Posterior vena cava (tissue), 2 donors: Measurements from ENCODE around the gene NOS1AP. TPM values are rescaled to one million over a fixed set of nuclear protein-coding genes. Genes with fewer than 3 reads are reported as not detected.
"Not testable (repeated sequence)": the region's sequence is repeated elsewhere in the genome, so short reads cannot be mapped to it uniquely, and the experiment has no call there.

ENCODE experiments used
- DNase-seq: peaks from one replicate; pipeline ENCODE4 v3.0.0-alpha.2; 2020; ENCODE audit warnings: low spot score
- intact Hi-C, 2 donors: fragments of 100-400 bp; cut with DNase I; formaldehyde crosslinking; loops; one replicate each; pipeline versions ENCODE4 v1.14.1 to v1.14.2; 2022 to 2023
- total RNA-seq, 2 donors: library from RNA; stranded (reverse); fragmentation: NEBNext Ultra II Directional; extraction: Animal tissue kit (Norgen Biotek cat#: 25700); gene quantifications; one replicate each; pipeline ENCODE4 v1.2.1, GENCODE V29; 2021
- donor health status: DM: yes; HTN: yes; CAD: no.
- donor health status: DM: yes; HTN: yes; CAD: no.

NOS1AP gene
- total RNA-seq, 2 donors from 2014 or later: 3.7 to 5.0 TPM

DNA sequence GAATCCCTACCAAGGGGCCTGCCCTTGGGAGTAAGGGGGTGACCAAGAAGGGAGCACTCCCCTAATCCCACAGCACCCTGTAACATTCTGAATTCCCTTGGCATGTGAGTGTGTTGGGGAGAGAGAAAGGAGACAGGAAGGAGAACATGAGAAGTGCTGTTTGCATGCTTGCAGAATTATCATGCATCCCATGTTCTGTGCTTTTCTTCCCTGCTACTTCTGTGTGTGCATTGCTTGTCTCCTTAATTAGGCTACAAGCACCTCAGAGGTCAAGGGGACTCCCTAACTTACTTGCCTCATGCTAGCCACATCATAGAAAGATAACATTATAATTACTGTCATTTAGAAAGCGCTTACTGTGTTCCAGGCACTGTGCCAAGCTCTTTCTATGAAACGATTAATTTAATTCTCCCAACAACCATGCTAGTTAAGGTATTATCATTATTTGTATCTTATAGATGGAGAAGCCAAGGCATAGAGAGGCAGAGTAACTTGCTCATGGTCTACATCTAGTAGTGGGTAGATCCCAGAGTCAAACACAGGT, 11.1 kb downstream of the NOS1AP start:
- DNase-seq: no peak
- intact Hi-C loops: no loop called here

DNA sequence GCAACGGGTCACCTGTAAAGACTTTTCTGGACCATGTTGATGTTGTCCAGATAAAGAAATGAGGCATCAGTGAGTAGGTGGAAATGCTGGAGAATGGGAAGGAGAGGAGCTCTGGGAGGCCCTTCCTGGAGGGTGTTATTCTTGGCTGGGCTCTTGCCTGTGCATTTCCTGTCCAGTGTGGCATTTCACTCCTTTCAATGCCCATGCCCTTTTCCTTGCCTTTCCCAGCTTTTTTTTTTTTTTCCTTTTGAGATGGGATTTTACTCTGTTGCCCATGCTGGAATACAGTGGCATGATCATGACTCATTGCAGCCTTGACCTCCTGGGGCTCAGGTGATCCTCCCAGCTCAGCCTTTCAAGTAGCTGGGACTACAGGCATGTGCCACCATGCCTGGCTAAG, 11.8 kb downstream of the NOS1AP start:
- intact Hi-C loops: no loop called here
- DNase-seq: no peak

DNA sequence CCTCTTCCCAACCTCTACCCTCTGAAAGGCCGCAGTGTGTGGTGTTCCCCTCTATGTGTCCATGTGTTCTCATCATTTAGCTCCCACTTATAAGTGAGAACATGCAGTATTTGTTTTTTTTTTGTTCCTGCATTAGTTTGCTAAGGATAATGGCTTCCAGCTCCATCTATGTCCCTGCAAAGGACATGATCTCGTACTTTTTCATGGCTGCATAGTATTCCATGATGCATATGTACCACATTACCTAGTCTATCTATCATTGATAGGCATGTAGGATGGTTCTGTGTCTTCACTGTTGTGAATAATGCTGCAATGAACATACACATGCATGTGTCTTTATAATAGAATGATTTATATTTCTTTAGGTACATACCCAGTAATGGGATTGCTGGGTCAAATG, 12.6 kb downstream of the NOS1AP start:
- DNase-seq: not testable (repeated sequence)

DNA sequence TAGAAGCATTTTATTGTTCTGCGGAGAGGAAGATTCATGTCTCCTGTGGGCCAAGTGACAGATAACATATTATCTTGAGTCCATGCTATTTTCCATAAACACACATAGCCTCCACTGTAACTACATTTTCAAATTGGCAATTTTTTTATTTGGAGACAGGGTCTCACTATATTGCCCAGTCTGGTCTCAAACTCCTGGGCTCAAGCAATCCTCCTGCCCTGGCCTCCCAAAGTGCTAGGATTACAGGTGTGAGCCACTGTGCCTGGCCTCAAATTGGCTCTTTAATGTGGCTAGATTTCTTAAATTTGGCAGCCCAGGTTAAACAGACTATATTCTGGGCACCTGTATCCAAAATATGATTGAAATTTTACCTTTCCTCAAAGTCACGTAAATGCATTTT, 13.8 kb downstream of the NOS1AP start:
- DNase-seq: no peak
- intact Hi-C loops: no loop called here

More for the DNA sequence above, 12.6 kb downstream of the NOS1AP start:
- intact Hi-C loops: not testable (repeated sequence)

DNA sequence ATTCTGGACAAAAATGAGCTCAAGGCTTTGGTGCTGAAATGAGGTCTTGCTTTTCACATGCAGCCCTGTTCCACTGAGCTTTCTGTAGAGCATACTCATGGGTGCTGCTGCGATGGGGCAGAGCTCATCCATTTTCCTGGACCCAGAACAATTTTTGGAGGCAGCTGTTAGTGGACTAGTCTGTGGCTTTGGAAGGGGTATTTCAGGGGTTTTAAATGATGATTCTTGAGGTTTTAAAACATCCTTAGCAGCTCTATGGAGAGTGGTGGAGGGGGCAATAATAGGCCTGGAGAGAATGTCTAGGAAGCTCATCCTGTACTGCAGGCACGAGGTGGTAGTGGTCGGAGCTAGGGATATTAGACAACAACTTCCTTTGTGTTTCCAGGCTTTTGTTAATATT, 16.5 kb downstream of the NOS1AP start:
- DNase-seq: no peak
- intact Hi-C loops: no loop called here

DNA sequence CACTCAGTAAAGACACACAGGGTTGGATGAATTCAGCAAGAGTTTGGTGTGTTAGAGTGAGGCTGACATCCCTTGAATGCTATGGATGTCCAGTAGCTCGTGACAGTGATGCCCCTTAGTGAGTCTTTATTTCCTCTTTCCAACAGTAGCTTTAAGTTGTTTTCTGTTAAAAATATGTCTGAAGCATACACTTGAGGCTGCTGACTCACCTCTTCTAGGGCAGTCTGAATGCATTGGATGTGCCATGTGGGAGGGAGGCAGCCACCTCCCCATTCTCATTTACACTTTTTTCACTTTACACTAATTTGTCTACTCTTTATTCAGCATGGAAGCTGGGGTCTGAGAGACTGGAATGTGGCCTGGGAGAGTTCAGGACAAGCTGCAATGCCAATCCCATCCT, 17.6 kb downstream of the NOS1AP start:
- intact Hi-C loops: no loop called here
- no peak for DNase-seq

DNA sequence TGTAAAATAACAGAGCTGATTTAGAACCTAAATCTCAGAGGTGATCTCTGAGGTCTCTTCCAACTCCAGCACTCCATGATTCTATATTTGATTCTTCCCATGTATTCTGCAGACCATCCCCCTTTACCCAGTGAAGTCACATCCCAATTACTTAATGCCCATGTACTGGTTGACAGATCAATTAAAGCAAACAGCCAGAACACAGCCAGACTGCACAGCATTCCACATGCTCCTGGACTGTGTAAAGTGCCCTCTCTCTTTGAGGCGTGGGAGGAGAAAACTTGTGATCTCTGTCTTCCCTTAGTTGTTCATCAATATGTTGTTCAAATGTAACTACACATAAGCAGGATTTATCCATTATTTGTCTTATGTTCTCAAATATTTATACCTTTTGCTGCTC, 18.1 kb downstream of the NOS1AP start:
- DNase-seq: no peak
- intact Hi-C loops: no loop called here

DNA sequence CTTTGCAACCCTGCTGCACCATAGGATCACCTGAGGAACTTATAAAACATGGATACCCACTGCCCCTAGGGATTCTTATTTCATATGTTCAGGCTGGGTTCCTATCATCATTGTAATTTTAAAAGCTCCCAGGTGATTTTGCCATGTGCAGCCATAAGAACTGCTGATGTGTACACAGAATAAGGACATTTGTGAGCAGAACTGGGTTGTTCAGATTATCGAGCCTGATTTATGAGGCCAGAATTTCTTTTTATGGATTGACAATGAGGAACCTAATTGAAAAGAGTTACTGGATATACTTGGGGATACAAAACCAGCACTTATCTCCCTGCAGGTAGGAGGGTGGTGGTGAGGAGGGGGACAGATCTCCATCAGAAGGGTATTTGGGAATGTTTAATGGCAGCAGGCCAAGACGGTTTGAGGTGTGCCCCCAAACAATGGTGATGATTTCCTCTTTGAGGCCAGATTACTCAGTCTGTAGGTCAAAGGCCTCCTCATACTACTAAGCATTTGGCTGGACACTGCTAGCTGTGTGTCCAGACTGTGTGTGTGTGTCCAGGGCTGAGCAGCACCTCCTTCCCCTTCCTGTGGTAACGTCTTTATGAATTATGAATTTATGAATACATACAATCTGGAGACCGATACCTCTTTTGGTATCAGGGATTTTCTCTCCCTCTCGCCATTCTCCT, 18.9 kb downstream of the NOS1AP start:
- no peak for DNase-seq
- intact Hi-C loops: no loop called here

DNA sequence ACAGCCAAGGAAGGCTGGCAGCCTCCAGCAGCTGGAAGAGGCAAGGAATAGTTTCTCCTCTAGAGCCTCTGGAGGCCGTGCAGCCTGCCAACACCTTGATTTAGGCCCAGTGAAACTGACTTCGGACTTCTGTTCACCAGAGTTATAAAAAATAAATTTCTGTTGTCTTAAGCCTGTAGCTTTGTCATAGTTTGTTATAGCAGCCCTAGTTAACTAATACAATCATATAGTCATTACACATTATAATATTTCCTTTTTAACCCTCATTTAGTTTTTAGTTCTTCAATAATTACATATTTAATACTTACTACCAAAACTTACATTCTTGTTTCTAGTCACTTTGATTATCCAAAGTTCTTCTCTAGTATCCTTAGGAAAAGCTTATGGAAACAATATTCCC, 20.3 kb downstream of the NOS1AP start:
- no peak for DNase-seq
- intact Hi-C loops: no loop called here

DNA sequence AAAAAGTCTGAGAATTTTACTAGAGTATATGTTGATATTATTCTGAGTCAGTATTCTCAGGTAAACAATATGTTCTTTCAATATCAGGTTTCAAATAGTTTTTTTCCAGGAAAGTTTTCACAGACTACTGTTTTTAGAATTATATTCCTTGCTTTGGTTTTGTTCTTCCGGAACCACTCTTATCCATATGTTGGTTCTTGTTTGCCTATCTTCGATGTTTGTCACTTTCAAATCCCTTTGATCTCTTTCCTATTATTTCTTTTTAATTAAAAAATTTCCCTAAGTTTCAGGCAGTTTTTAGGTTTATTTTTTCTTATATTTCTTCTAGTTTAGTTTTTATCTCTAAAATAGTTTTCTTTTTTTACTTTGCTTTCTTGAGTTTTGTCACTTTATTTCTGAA, 20.9 kb downstream of the NOS1AP start:
- intact Hi-C loops: no loop called here
- DNase-seq: no peak

DNA sequence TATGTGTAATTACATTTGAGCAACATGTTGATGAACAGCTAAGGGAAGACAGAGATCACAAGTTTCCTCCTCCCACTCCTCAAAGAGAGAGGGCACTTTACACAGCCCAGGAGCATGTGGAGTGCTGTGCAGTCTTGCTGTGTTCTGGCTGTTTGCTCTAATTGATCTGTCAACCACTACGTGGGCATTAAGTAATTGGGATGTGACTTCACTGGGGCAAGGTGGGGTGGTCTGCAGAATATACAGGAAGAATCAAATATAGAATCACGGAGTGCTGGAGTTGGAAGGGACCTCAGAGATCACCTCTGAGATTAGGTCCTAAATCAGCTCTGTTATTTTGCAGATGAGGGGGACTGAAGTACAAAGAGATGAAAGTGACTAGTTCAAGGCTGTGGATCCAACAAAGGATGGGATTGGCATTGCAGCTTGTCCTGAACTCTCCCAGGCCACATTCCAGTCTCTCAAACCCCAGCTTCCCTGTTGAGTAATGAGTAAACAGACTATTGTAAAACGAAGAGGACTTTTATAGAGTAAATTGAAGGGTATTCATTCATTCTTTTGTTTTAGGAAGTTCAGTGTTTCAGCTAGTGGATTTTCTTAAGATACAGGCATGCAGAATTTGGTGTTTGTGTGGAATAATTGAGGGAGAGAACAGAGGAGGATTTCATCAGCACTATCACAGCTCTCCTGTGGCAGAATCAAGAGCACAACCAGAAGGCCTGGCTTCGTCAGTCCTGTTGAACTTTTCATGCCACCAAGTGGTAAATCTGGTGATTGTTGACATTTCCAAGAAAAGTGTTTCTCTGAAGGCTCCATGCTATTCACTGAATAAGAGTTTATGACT, 22.4 kb downstream of the NOS1AP start:
- intact Hi-C loops: no loop called here
- no peak for DNase-seq

DNA sequence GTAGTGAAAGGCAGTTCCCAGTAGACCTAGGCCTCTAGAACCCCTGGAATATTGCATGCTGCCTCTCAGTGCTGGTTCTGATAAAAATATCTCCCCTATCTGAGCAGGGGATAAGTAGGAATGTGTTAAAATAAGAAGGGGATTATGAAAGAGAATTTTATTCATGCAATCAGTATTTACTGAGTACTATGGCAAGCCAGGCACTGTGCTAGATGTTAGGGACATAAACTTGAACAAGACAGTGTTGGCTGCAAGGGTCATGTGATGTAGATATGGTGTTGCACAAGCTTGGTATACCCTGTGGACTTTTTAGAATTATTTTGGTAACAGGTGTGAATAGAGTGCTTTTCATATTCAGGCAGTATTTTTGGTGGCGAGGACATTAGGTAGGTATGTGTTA, 23.6 kb downstream of the NOS1AP start:
- intact Hi-C loops: no loop called here
- DNase-seq: no peak

DNA sequence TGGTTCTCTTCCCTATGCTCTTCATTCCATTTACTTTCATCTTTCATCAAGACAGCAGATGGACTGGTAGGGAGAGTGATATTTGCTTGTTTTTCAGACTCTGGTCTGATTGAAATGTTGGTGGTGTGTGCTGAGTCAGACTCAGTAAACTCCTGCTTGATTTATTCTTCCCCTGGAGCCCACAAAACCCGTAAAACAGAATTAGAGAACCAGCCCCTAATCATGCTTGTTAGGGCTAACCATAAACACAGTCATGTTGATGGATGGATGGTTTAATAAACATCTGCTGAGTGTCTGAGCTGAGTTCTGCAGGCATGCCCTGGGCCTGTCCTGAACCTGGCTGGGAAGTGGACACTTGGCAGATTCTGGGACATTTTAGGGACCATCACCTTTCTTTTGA, 24.8 kb downstream of the NOS1AP start:
- intact Hi-C loops: no loop called here
- no peak for DNase-seq

DNA sequence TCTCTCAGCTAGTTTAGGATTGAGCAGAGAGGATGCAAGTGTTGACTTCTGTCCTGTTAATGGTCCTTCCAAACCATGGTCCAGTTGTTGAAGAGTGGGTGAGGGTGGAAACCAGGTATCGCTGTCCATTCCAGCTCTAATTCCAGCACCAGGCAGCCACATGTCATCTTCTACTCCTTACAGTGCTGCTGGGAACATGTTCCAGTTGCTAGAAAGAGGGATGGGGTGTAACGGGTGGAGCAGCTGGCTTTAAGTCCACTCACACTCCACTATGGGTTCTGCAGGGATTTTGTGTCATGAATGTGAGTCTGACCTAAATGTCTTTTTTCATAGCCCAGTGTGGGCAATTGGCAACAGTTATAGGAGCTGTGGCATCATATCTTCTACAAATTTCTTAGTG, 25.2 kb downstream of the NOS1AP start:
- no peak for DNase-seq
- intact Hi-C loops: no loop called here

DNA sequence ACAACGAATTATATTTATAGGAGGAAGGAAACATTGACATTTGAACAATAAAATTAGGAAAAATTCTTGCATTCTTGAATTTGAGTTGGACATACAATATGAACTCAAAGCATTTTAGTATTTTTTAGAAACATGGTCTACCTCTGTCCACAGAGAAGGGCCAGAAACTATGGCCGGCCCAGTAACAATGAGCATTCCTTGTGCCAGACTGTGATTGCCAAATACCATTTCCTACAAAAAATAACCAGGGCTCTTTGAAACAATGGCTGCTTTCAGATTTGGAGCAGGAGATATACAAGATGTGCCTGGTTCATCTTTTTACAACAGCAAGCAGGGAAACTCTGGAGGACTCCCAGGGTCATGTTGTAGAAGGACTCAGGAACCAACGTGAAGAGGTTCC, 38.4 kb downstream of the NOS1AP start:
- intact Hi-C loops: no loop called here

DNA sequence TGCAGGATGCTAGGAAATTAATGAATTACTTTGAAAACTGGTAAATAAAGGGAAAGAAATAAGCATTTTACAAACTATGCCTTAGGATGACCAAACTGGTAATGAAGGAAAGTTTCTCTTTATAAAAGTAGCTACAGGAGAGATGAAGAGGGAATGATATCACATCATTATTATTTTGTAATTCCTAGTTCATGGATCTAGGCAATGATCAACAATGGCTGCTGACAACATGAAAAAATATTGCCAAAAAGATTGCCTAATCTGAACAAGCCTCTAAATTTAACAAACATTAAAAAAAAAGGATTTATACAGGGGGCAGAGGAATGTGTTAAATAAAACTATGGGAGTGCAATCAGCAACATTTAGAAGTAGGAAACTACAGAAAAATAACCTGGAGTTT, 38.9 kb downstream of the NOS1AP start:
- no peak for DNase-seq
- intact Hi-C loops: no loop called here

More for the DNA sequence above, 38.4 kb downstream of the NOS1AP start:
- DNase-seq: no peak

DNA sequence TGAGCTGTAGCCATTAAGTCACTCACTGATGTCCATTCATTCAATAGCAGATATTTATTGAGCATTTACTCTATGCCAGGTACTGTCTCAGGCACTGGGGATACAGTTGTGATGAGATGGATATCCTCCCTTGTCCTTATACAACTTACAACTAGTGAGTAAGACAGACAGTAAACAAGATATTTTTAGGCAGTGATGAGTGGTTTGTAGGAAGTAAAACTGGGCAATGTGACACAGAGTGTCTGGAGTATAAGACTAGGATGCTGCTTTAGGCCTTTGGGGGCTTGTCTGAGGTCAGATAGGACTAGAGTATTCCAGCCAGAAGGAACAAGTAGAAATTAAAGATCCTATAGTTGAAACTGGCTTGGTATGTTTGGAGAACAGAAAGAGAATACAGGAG, 41.4 kb downstream of the NOS1AP start:
- intact Hi-C loops: no loop called here

DNA sequence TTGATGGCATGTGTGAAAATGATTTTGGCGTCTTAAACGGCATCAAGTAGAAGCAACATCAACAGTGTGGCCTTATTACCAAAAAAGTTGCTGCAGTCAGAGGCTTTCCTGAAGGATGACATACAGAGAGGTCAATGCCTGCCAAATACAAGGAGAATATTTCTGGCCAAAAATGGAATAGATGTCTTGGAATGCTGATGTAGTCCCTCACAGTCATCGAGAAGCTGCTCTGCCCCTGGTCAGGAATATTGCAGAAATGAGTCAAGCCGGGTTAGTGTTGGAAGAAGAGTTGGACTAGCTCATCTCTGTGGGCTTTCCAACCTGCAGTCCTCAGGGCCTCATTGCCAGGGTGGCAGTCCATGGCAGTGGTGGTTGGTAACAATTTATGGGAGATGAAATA, 42.1 kb downstream of the NOS1AP start:
- intact Hi-C loops: no loop called here
- DNase-seq: no peak

More for the DNA sequence above, 41.4 kb downstream of the NOS1AP start:
- DNase-seq: no peak

DNA sequence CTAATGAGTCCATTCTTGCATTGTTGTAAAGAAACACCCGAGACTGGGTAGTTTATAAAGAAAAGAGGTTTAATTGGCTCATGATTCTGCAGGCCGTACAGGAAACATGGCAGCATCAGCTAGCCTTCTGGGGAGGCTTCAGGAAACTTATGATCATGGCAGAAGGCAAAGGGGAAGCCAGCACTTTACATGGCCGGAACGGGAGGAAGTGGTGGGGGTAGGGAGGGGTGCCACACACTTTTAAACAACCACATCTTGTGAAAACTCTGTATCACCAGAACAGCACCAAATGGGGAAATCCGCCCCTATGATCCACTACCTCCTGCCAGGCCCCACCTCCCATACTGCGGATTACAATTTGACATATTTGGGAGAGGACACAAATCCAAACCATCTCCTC, 43.9 kb downstream of the NOS1AP start:
- no peak for DNase-seq
- intact Hi-C loops: no loop called here

DNA sequence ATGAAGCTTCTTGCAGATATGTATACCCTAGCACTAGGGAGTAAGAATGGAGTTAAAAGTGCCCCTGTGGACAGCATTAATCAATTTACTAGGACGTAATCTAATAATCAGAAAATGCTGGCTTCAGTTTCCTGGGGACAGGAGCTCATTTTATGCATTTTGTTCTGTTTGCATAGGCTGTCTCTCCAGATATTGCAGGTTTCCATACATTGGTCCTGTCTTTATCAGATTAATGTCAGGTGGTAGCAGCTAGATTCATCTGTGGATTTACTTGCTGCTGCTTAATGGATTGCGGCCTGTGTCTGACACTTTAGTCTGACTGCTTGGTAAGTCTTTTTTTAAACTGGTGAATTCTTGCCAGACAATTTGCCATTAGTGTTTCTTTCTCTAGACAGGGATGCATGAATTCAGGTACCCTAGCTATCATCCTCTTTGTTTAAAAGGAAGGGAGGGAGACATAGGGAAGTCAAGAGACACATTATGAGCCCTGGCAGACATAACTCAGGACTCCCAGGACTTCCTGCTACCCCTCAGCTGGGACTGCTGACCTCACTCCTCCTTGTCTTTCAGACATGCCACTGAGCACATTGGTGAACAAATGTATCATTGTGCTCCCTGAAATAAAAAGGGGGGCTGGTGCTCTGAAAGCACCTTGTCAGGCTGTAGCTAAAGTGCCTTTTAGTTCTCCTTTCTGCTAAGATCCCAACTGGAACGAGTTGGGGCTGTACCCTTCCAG, 47.7 kb downstream of the NOS1AP start:
- no peak for DNase-seq
- intact Hi-C loops: no loop called here
